Urinary bladder (tissue), 4 donors: ENCODE measurements around the gene PHACTR1. TPM values are rescaled to one million over a fixed set of nuclear protein-coding genes. Genes with fewer than 3 reads are reported as not detected.

Source experiments
- DNase-seq: peaks from one replicate; pipeline ENCODE4 v3.0.0-alpha.2; 2015; ENCODE audit errors: extremely low spot score
- H3K27ac ChIP-seq: one replicate; pipeline ENCODE4 v1.5.1; 2013; ENCODE audit warnings: low read depth, mild to moderate bottlenecking, moderate library complexity
- H3K36me3 ChIP-seq: one replicate; pipeline ENCODE4 v1.6.1; 2013; ENCODE audit warnings: mild to moderate bottlenecking, moderate library complexity; ENCODE audit not compliant: insufficient read depth
- H3K4me1 ChIP-seq: one replicate; pipeline ENCODE4 v1.6.1; 2013; ENCODE audit warnings: mild to moderate bottlenecking, moderate library complexity; ENCODE audit not compliant: insufficient read depth
- H3K4me3 ChIP-seq: one replicate; pipeline ENCODE4 v1.5.1; 2013; ENCODE audit warnings: low read depth, low read length
- WGBS: extraction: QIAGEN DNeasy Blood & Tissue Kit; methylation state at CpG from one replicate; pipeline ENCODE4 v1.1.7; 2013; 5-methylcytosine and 5-hydroxymethylcytosine counted together
- polyA plus RNA-seq: library from polyadenylated mRNA; stranded (reverse); fragments of 200-250 nt; gene quantifications from one replicate; pipeline ENCODE4 v1.2.3, GENCODE V29; 2013
- total RNA-seq: library from RNA; depleted of rRNA; stranded (reverse); fragments of >200 nt; gene quantifications from one replicate; pipeline ENCODE4 v1.2.3, GENCODE V29; 2014
- donor health status: healthy with polysubstance abuse.
- donor health status: healthy.

PHACTR1 gene
- total and polyA plus RNA-seq, 2 donors: 3.3 to 4.3 TPM

- WGBS: 79% methylated on average over 4 of the region's 4 CpGs
These were observed 176.5 kb downstream of the PHACTR1 start for GRCh38 chr6:12893036-12893435.

GRCh38 chr6:12895721-12896120 is 179.2 kb downstream of the PHACTR1 start:
- Histone ChIP-seq H3K27ac (no peak overlapping the region), H3K4me3 (no peak overlapping the region), H3K36me3 (no peaks in the 10 kb centered on the region), H3K4me1 (no peaks in the 10 kb centered on the region)
- no peak for DNase-seq
- WGBS: 92% methylated on average over 3 of the region's 3 CpGs

More at GRCh38 chr6:12893036-12893435, 176.5 kb downstream of the PHACTR1 start:
- no peak for DNase-seq
- no peak overlapping the region for H3K27ac ChIP-seq
- H3K4me3 ChIP-seq: no peak overlapping the region
- no peaks in the 10 kb centered on the region for H3K4me1 ChIP-seq
- no peaks in the 10 kb centered on the region for H3K36me3 ChIP-seq

GRCh38 chr6:12896208-12896733 is 179.7 kb downstream of the PHACTR1 start:
- H3K4me3 ChIP-seq: no peak overlapping the region
- 56% methylated on average over 7 of the region's 7 CpGs for WGBS
- no peak overlapping the region for H3K27ac ChIP-seq
- DNase-seq: no peak
- no peaks in the 10 kb centered on the region for H3K4me1 ChIP-seq
- no peaks in the 10 kb centered on the region for H3K36me3 ChIP-seq

- Histone ChIP-seq H3K4me3 (no peak overlapping the region), H3K27ac (no peak overlapping the region), H3K36me3 (no peaks in the 10 kb centered on the region), H3K4me1 (no peaks in the 10 kb centered on the region)
- WGBS: 90% methylated on average over 10 of the region's 10 CpGs
- no peak for DNase-seq
These were observed 182.0 kb downstream of the PHACTR1 start for GRCh38 chr6:12898603-12899002.

- DNase-seq: no peak
- no peak overlapping the region for H3K4me3 ChIP-seq
- H3K4me1 ChIP-seq: no peaks in the 10 kb centered on the region
- no peaks in the 10 kb centered on the region for H3K36me3 ChIP-seq
- H3K27ac ChIP-seq: no peak overlapping the region
- WGBS: 88% methylated on average over 4 of the region's 4 CpGs
These were observed 182.7 kb downstream of the PHACTR1 start for GRCh38 chr6:12899046-12899833.

GRCh38 chr6:12903246-12903645 is 186.7 kb downstream of the PHACTR1 start:
- WGBS: 27% methylated on average over 1 of the region's 1 CpG
- Histone ChIP-seq H3K27ac (no peak overlapping the region), H3K36me3 (no peaks in the 10 kb centered on the region), H3K4me1 (no peaks in the 10 kb centered on the region), H3K4me3 (no peak overlapping the region)
- DNase-seq: no peak

- no peak overlapping the region for H3K27ac ChIP-seq
- H3K4me1 ChIP-seq: no peaks in the 10 kb centered on the region
- DNase-seq: no peak
- no peaks in the 10 kb centered on the region for H3K36me3 ChIP-seq
- WGBS: 39% methylated on average over 6 of the region's 6 CpGs
- H3K4me3 ChIP-seq: no peak overlapping the region
These were observed 193.3 kb downstream of the PHACTR1 start for GRCh38 chr6:12909833-12910232.

- WGBS: 17% methylated on average over 2 of the region's 2 CpGs
- DNase-seq: no peak
- Histone ChIP-seq H3K36me3 (no peaks in the 10 kb centered on the region), H3K27ac (no peak overlapping the region), H3K4me3 (no peak overlapping the region), H3K4me1 (no peaks in the 10 kb centered on the region)
These were observed 194.9 kb downstream of the PHACTR1 start for GRCh38 chr6:12911427-12911826.

GRCh38 chr6:12913201-12913600 is 196.6 kb downstream of the PHACTR1 start:
- H3K27ac ChIP-seq: no peak overlapping the region
- WGBS: 80% methylated on average over 6 of the region's 6 CpGs
- no peaks in the 10 kb centered on the region for H3K4me1 ChIP-seq
- no peaks in the 10 kb centered on the region for H3K36me3 ChIP-seq
- DNase-seq: no peak
- H3K4me3 ChIP-seq: no peak overlapping the region

- Histone ChIP-seq H3K4me1 (no peaks in the 10 kb centered on the region), H3K27ac (no peak overlapping the region), H3K36me3 (no peaks in the 10 kb centered on the region), H3K4me3 (no peak overlapping the region)
- 86% methylated on average over 5 of the region's 5 CpGs for WGBS
- no peak for DNase-seq
These were observed 199.4 kb downstream of the PHACTR1 start for GRCh38 chr6:12916006-12916405.

- H3K4me1 ChIP-seq: no peaks in the 10 kb centered on the region
- no peak for DNase-seq
- 82% methylated on average over 3 of the region's 3 CpGs for WGBS
- H3K27ac ChIP-seq: no peak overlapping the region
- H3K36me3 ChIP-seq: no peaks in the 10 kb centered on the region
- no peak overlapping the region for H3K4me3 ChIP-seq
These were observed 200.0 kb downstream of the PHACTR1 start for GRCh38 chr6:12916420-12917136.

GRCh38 chr6:12921467-12921866 is 204.9 kb downstream of the PHACTR1 start:
- H3K27ac ChIP-seq: no peak overlapping the region
- no peak for DNase-seq
- H3K4me3 ChIP-seq: no peak overlapping the region
- H3K36me3 ChIP-seq: no peaks in the 10 kb centered on the region
- no peaks in the 10 kb centered on the region for H3K4me1 ChIP-seq

- 65% methylated on average over 3 of the region's 3 CpGs for WGBS
- no peaks in the 10 kb centered on the region for H3K36me3 ChIP-seq
- no peaks in the 10 kb centered on the region for H3K4me1 ChIP-seq
- no peak overlapping the region for H3K4me3 ChIP-seq
- no peak for DNase-seq
- H3K27ac ChIP-seq: no peak overlapping the region
These were observed 207.2 kb downstream of the PHACTR1 start for GRCh38 chr6:12923644-12924235.

- Histone ChIP-seq H3K36me3 (no peaks in the 10 kb centered on the region), H3K27ac (no peak overlapping the region), H3K4me1 (no peaks in the 10 kb centered on the region), H3K4me3 (no peak overlapping the region)
- WGBS: 77% methylated on average over 1 of the region's 1 CpG
- DNase-seq: no peak
These were observed 208.3 kb downstream of the PHACTR1 start for GRCh38 chr6:12924911-12925310.
